GM10266 (cell line): Measurements from ENCODE around the gene CHRNA10.

Experiments
- DNase-seq: peaks from one replicate; pipeline ENCODE4 v3.0.0; 2012; ENCODE audit errors: extremely low spot score
- CTCF ChIP-seq: IDR thresholded peaks from 2 replicates; pipeline ENCODE4 v1.5.1; 2012; ENCODE audit warnings: mild to moderate bottlenecking, low read depth; ENCODE audit not compliant: control insufficient read depth, insufficient read depth; ENCODE audit errors: missing control alignments

The CHRNA10 gene

DNA sequence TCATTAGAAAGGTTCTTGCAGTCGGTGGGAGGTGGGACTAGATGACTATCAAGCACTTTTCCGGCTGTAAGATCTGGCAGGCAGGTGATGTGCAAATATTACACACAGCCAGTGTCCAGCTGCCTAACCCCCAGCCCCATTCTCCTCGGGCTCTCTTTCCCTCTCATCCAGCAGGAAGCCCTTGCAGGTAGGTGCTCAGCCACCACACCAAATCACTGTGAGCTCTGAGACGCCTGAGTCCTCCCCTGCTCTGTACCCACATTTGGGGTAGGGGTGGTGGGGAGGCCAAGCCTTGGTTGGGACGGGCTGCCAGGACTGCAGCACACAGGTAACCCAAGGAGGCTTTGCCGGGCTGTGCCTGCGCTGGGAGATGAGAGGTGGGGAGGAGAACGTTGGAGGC is 30.0 kb downstream of the CHRNA10 start:
- DNase-seq, result no peak
- TF ChIP-seq CTCF, result no peak

DNA sequence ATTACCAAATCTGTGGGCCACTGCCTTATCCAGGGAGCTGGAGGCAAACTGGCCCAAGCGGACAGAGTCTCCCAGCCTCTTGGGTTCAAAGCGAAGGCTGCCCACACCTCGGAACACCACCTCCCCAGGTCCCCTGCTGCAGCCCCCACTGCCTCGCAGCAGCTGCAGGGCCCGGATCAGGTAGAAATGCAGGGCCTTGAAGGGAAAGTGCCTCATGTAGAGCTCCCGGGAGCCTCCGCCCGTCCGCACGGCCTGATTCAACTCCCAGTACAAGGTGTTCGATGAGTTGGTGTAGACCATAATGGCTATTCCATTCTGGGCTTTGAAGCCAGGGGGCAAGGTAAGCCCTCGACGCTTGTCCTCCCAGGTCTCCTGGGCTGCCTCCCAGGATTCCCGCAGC is 31.3 kb downstream of the CHRNA10 start:
- no peak for DNase-seq
- no peak for TF ChIP-seq CTCF

GRCh38 chr11:3638513-3638912 is 32.7 kb downstream of the CHRNA10 start:
- TF ChIP-seq CTCF, result no peak
- DNase-seq, result no peak

DNA sequence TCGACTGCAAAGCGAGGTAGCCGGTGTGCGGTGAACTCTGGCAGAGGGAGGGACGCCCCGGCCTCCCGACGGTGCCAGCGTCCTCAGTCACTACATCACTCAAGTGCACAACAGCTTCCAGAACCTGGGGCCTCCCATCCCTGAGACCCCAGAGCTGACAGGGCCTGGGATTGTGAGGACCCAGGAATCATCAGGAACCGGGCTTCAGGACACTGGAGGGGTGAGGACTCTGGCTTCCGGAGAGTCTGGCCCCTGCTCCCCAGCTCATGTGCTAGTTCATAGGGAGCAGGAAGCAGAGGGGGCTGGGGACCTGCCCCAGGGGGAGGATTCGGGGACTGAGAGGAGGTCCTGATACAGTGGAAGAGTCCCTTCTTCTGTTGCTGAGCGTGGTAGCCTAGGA is 34.0 kb downstream of the CHRNA10 start:
- TF ChIP-seq CTCF, result no peak
- no peak for DNase-seq

DNA sequence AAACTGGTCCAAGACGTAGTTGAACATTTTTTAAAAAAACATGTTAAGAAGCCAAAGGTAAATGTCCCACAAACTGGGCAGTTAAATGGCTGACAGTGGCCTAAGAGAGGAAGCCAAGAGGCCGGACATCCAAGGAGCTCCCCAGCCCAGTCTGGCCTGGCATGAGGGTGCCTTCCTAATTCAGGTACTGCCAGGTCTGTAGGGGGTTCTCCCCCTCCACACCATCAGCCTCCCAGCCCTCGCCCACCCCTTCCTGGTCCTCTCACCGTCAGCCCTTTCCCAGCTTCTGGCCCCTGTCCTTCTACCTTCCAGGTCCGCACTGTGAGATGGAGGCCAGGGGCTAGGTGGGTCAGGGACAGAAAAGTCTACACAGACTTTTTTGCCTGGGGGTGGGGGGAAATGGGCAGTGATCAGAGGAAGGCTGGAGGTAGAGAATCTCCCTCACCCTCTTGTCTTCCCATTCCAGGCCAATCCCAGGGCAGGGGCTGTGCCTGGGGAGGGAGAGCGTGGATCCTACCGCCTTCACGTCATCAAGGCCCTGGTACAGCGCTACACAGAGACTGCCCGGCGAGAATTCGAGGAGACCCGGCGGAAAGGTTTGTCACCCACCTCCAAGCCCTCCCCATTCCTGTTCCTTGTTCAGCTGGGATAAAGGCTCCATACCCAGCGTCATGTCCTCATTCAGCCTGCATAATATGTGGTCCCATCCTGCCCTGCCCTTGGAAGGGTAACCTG is 35.4 kb downstream of the CHRNA10 start:
- TF ChIP-seq CTCF, result no peak
- DNase-seq, result no peak

GRCh38 chr11:3632070-3632660 is 39.0 kb downstream of the CHRNA10 start:
- TF ChIP-seq CTCF, result no peak
- no peak for DNase-seq

GRCh38 chr11:3631331-3631730 is 39.9 kb downstream of the CHRNA10 start:
- no peak for DNase-seq
- TF ChIP-seq CTCF, result no peak
